Activated T-helper 17 cell treated with anti-CD3 and anti-CD28 coated beads, Interleukin-2, amount 50 U/mL, for 72 hours (primary cell): ENCODE measurements around the gene AK9. TPM values are rescaled to one million over a fixed set of nuclear protein-coding genes. Genes with fewer than 3 reads are reported as not detected.
"Not testable (repeated sequence)": the region's sequence is repeated elsewhere in the genome, so short reads cannot be mapped to it uniquely, and the experiment has no call there.

ENCODE experiments used
- ATAC-seq: fragments of 150-1000 bp; cut with Tn5 transposase; replicated peaks from 2 replicates; pipeline ENCODE4 v1.10.0; 2021; ENCODE audit warnings: mild to moderate bottlenecking, moderate library complexity
- H3K27ac Mint-ChIP-seq: one replicate; pipeline ENCODE4 v1.8.0; 2022; ENCODE audit warnings: mixed read lengths
- H3K27me3 Mint-ChIP-seq: one replicate; pipeline ENCODE4 v1.8.0; 2022; ENCODE audit warnings: mixed read lengths
- H3K36me3 Mint-ChIP-seq: one replicate; pipeline ENCODE4 v1.8.0; 2022; ENCODE audit warnings: low read depth, mild to moderate bottlenecking, mixed read lengths
- H3K4me1 Mint-ChIP-seq: one replicate; pipeline ENCODE4 v1.8.0; 2022; ENCODE audit warnings: mixed read lengths
- H3K4me3 Mint-ChIP-seq: one replicate; pipeline ENCODE4 v1.8.0; 2022; ENCODE audit warnings: mild to moderate bottlenecking, mixed read lengths
- H3K9me3 Mint-ChIP-seq: one replicate; pipeline ENCODE4 v1.8.0; 2022; ENCODE audit warnings: mixed read lengths
- total RNA-seq, 2 donors: library from RNA; stranded (reverse); gene quantifications; one replicate each; pipeline ENCODE4 v1.2.3, GENCODE V29; 2022

Gene AK9
- total RNA-seq, 2 donors from 2014 or later = 4.0 to 7.9 TPM

GRCh38 chr6:109523478-109523877 is 167.5 kb downstream of the AK9 start:
- H3K27ac Mint-ChIP-seq = no peak overlapping the region
- H3K27me3 Mint-ChIP-seq = no peaks in the 10 kb centered on the region
- ATAC-seq = no peak
- H3K36me3 Mint-ChIP-seq = no peaks in the 10 kb centered on the region
- no peaks in the 10 kb centered on the region for H3K9me3 Mint-ChIP-seq
- no peak overlapping the region for H3K4me3 Mint-ChIP-seq
- H3K4me1 Mint-ChIP-seq = no peaks in the 10 kb centered on the region

DNA sequence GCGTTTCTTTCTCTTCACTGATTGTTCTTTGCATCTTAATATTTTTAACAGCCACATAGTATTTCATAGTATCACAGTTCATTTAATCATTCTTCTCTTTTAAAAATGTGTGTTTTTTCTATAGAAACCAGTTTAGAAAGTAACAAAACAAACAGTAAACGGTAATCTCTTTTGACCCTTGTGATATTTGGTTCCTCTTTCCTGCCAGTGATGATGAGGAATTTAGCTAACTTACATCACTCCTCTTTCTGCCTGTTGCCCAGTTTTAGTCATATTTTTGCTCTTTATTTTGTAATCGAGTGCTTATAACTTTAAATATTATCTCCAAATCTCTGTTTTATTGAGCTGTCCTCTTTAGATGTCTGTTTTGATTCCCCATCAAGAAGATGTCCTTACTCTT is 169.9 kb downstream of the AK9 start:
- no peak for ATAC-seq
- no peak overlapping the region for H3K4me3 Mint-ChIP-seq
- H3K4me1 Mint-ChIP-seq = peaks cover 6% of the 10 kb centered on the region
- no peak overlapping the region for H3K27ac Mint-ChIP-seq
- no peaks in the 10 kb centered on the region for H3K36me3 Mint-ChIP-seq
- H3K27me3 Mint-ChIP-seq = no peaks in the 10 kb centered on the region
- no peaks in the 10 kb centered on the region for H3K9me3 Mint-ChIP-seq

GRCh38 chr6:109519647-109520046 is 171.4 kb downstream of the AK9 start:
- not testable (repeated sequence) for H3K27me3 Mint-ChIP-seq, H3K27ac Mint-ChIP-seq, H3K4me3 Mint-ChIP-seq, H3K9me3 Mint-ChIP-seq, H3K36me3 Mint-ChIP-seq
- H3K4me1 Mint-ChIP-seq = peaks cover 13% of the 10 kb centered on the region
- ATAC-seq = peak; percentile 45

DNA sequence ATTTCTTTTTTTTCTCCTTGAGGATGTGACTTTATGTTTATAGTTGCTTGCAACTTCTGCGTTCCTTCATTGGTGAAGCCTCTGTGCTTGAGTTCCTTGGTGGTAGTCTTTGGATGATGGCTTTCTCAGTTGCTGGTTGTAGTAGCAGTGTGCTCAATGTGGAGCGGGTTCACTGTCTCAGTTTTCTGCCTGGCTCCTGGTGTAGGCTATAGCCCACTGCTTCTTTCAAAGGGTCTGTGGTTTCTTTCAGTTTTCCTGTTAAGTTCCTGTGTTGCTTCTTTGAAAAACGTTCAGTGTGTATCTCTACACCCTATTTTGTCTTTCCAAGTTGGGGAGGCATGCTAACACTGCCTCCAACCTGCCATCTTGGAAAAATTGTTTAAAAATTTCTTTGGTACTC is 174.1 kb downstream of the AK9 start:
- H3K36me3 Mint-ChIP-seq = no peaks in the 10 kb centered on the region
- no peak for ATAC-seq
- H3K27me3 Mint-ChIP-seq = no peaks in the 10 kb centered on the region
- H3K4me3 Mint-ChIP-seq = peak overlapping the region; percentile 53
- H3K9me3 Mint-ChIP-seq = no peaks in the 10 kb centered on the region
- H3K27ac Mint-ChIP-seq = no peak overlapping the region
- peaks cover 19% of the 10 kb centered on the region for H3K4me1 Mint-ChIP-seq

- H3K4me3 Mint-ChIP-seq = peak overlapping the region; percentile 53
- peaks cover 19% of the 10 kb centered on the region for H3K4me1 Mint-ChIP-seq
- H3K36me3 Mint-ChIP-seq = no peaks in the 10 kb centered on the region
- H3K9me3 Mint-ChIP-seq = no peaks in the 10 kb centered on the region
- no peak for ATAC-seq
- peak overlapping the region; percentile 28 for H3K27ac Mint-ChIP-seq
- H3K27me3 Mint-ChIP-seq = no peaks in the 10 kb centered on the region
These were observed 175.1 kb downstream of the AK9 start for GRCh38 chr6:109515781-109516409.

DNA sequence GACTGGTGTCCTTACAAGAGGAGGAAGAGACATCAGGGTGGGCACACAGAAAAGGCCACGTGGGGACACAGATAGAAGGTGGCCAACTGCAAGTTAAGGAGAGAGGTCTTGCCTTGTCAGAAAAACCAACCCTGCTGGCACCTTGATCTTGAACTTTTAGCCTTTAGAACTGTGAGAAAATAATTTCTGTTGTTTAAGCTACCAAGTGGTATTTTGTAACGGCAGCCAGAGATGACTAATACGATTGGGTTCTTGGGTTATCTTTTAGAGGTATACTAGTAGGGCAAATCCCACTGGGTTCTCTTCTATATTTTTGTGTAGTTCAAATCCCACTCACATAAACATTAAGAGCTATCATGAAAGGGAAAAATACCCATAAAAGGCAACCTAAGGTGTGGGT is 176.1 kb downstream of the AK9 start:
- H3K27me3 Mint-ChIP-seq = no peaks in the 10 kb centered on the region
- no peaks in the 10 kb centered on the region for H3K36me3 Mint-ChIP-seq
- H3K27ac Mint-ChIP-seq = peak overlapping the region; percentile 28
- no peak for ATAC-seq
- H3K9me3 Mint-ChIP-seq = no peaks in the 10 kb centered on the region
- peak overlapping the region; percentile 53 for H3K4me3 Mint-ChIP-seq
- peaks cover 19% of the 10 kb centered on the region for H3K4me1 Mint-ChIP-seq

GRCh38 chr6:109513571-109514071 is 177.4 kb downstream of the AK9 start:
- H3K27ac Mint-ChIP-seq = no peak overlapping the region
- ATAC-seq = no peak
- no peaks in the 10 kb centered on the region for H3K27me3 Mint-ChIP-seq
- peaks cover 19% of the 10 kb centered on the region for H3K4me1 Mint-ChIP-seq
- H3K4me3 Mint-ChIP-seq = no peak overlapping the region
- H3K9me3 Mint-ChIP-seq = no peaks in the 10 kb centered on the region
- no peaks in the 10 kb centered on the region for H3K36me3 Mint-ChIP-seq

DNA sequence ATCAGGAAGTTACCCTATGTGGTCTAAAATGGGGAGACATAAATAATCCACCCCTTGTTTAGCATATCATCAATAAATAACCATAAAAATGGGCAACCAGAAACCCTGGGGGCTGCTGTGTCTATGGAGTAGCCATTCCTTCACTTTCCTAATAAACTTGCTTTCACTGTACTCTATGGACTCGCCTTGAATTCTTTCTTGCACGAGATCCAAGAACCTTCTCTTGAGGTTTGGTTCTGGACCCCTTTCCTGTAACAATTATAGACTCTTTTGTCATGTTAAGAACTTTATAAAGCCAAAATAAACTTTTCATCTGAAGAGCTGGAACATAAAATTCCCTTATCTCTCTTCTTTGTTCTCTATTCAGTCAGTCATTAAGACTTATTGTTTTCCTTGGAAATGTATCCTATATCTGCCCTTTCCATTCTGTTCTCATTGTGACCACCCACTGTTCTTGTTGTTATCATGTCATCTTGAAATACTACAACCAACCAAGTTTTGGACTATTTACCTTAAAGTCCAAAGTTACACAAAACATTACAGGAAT is 178.7 kb downstream of the AK9 start:
- Mint-ChIP-seq H3K27ac (no peak overlapping the region), H3K4me3 (no peak overlapping the region), H3K27me3 (no peaks in the 10 kb centered on the region), H3K4me1 (peaks cover 19% of the 10 kb centered on the region), H3K9me3 (no peaks in the 10 kb centered on the region), H3K36me3 (no peaks in the 10 kb centered on the region)
- ATAC-seq = no peak

DNA sequence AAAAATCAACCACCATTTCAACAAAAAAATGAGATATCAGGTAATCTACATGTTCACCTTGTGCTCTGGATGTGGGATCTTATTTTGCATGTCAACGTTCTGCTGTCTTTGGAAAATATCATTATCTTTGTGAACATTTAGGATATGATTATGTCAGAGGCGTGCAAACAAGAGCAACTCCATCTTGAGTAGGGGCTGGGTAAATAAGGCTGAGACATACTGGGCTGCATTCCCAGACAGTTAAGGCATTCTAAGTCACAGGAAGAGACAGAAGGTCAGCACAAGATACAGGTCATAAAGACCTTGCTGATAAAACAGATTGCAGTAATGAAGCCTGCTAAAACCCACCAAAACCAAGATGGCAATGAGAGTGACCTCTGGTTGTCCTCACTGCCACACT is 179.2 kb downstream of the AK9 start:
- Mint-ChIP-seq H3K4me1 (peaks cover 19% of the 10 kb centered on the region), H3K9me3 (no peaks in the 10 kb centered on the region)
- ATAC-seq = no peak

GRCh38 chr6:109510358-109510757 is 180.6 kb downstream of the AK9 start:
- Mint-ChIP-seq H3K4me1 (peaks cover 10% of the 10 kb centered on the region), H3K27ac (peak overlapping the region; percentile 10), H3K4me3 (no peak overlapping the region), H3K27me3 (no peaks in the 10 kb centered on the region), H3K36me3 (no peaks in the 10 kb centered on the region), H3K9me3 (no peaks in the 10 kb centered on the region)
- ATAC-seq = no peak

More for the DNA sequence above, 179.2 kb downstream of the AK9 start:
- Mint-ChIP-seq H3K27ac (no peak overlapping the region), H3K27me3 (no peaks in the 10 kb centered on the region), H3K36me3 (no peaks in the 10 kb centered on the region), H3K4me3 (no peak overlapping the region)

DNA sequence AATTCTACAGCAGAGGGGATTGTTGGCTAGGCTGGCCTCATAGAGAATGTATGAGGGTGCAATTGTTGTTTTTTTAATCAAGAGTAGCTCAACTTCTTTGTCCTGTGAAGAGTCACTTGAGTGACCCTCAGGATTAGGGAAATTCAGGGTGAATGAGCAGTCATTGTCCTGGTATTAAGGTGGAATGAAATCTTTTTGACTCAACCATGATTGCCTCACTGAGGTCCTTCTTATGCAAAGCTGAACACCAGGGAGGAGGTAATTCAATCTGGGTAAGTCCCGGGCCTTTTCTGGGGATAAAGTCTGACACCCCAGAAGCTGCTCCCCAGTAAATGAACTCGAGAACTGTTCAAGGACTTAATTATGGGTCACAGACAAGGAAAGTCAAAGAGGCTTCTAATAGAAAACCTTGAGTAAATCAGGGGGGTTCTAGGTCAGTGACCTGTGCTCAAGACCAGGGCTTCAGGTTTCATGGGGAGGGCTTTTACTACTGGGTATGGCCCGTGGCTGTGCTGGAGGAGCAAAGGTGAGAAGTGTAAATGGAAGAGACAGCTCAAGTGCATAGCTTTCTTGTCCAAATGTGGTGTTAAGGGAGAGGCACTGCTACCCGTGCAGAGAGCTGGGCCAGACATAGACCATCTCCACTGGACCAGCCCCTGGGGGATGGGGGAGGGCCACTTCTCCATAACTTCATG is 182.7 kb downstream of the AK9 start:
- Mint-ChIP-seq H3K4me1 (no peaks in the 10 kb centered on the region), H3K27ac (peak overlapping the region; percentile 67), H3K4me3 (no peak overlapping the region), H3K36me3 (no peaks in the 10 kb centered on the region), H3K27me3 (peaks cover 1% of the 10 kb centered on the region), H3K9me3 (no peaks in the 10 kb centered on the region)
- ATAC-seq = no peak

DNA sequence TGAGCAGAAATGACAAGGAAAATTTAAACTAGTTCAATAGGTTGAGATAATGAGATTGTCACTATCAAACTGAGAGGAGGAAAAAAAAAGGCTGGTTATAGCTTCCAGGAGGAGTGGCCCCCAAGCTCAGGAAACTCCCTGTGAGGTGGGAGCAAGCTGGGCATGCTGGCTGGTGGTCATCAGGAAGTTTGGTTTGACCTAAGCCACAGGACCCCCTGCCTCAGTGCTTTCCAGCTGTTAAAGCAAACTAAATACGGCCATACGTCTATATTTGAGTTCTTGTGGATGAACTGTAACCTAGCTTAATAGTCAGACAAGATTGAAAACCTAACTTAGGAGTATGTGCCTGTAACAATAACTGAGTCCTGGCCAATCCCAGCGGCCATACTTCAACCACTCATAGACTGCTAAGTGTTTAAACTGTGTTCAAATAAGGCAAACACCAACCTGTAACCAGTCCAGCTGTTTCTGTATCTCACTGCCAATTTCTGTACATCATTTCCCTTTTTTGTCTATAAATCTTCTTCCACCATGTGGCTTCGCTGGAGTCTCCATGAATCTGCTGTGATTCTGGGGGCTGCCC is 183.4 kb downstream of the AK9 start:
- H3K4me3 Mint-ChIP-seq = no peak overlapping the region
- no peaks in the 10 kb centered on the region for H3K9me3 Mint-ChIP-seq
- no peak for ATAC-seq
- H3K36me3 Mint-ChIP-seq = no peaks in the 10 kb centered on the region
- H3K27ac Mint-ChIP-seq = peak overlapping the region; percentile 67
- H3K27me3 Mint-ChIP-seq = peaks cover 3% of the 10 kb centered on the region
- H3K4me1 Mint-ChIP-seq = no peaks in the 10 kb centered on the region

DNA sequence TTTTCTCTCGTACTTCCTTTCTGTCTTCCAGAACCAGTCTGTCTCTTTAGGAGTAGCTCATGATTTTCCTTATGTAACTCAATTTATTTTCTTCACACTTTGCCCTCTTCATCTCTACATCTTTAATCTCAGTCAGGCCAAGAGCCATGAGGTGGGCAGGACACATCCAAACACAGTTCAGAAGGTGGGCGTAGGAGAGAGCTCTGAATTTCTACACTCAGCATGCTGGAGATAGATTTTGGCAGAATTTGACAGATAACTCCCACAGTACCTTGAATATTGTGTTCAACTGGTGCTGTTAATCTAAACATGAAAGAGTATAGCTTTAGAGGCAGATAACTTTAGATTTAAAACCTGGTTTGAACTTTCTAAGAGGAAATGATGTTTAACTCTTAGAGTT is 184.2 kb downstream of the AK9 start:
- no peak for ATAC-seq
- no peaks in the 10 kb centered on the region for H3K4me1 Mint-ChIP-seq
- H3K9me3 Mint-ChIP-seq = no peaks in the 10 kb centered on the region

GRCh38 chr6:109506314-109506713 is 184.7 kb downstream of the AK9 start:
- Mint-ChIP-seq H3K36me3 (no peaks in the 10 kb centered on the region), H3K4me3 (no peak overlapping the region), H3K27me3 (peaks cover 3% of the 10 kb centered on the region), H3K27ac (no peak overlapping the region), H3K4me1 (no peaks in the 10 kb centered on the region), H3K9me3 (no peaks in the 10 kb centered on the region)
- no peak for ATAC-seq

More for the DNA sequence above, 184.2 kb downstream of the AK9 start:
- Mint-ChIP-seq H3K36me3 (no peaks in the 10 kb centered on the region), H3K4me3 (no peak overlapping the region), H3K27me3 (peaks cover 3% of the 10 kb centered on the region), H3K27ac (no peak overlapping the region)
